NCI-H69 (cell line): ENCODE data around the gene RHBDF2.
A peak's percentile ranks its signal among the peaks of the same experiment; 100 is the strongest.
"Not testable (repeated sequence)": the region's sequence is repeated elsewhere in the genome, so short reads cannot be mapped to it uniquely, and the experiment has no call there.

Experiments used
- DNase-seq: peaks from one replicate; lab custom pipeline; 2025; lab: John Stamatoyannopoulos, UW

The RHBDF2 gene

DNA sequence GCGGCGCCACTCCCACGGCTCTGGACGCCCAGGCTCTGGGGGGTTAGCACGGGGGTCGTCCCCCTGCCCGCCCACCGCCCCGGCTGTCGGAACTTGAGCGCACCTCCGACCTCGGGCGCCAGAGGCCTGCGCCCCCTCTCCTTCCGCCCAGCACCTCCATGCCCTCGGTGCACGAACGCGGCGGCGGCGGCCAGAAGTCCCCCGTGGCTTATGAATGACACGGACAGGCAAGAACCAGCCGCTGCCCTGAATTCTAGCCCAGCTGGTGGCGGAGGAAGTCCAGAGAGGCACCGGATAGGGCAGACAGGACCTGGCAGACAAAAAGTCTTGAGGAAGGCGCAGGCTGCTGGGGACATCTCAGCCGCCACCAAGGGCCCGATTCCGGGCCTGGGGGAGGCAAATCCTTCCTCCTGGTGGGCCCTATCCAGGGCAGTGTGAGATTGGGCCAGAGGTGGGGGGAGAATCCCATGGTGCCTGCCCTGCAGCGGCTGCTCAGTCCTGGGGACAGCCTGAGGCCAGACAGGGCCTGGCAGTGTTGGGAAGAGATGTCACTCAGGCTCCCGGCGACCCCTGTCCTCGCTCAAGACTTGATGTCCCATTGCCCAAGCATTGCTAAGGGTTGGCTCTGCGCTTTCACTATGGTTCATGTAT is 37.2 kb upstream of the RHBDF2 start:
- DNase-seq, result no peak

DNA sequence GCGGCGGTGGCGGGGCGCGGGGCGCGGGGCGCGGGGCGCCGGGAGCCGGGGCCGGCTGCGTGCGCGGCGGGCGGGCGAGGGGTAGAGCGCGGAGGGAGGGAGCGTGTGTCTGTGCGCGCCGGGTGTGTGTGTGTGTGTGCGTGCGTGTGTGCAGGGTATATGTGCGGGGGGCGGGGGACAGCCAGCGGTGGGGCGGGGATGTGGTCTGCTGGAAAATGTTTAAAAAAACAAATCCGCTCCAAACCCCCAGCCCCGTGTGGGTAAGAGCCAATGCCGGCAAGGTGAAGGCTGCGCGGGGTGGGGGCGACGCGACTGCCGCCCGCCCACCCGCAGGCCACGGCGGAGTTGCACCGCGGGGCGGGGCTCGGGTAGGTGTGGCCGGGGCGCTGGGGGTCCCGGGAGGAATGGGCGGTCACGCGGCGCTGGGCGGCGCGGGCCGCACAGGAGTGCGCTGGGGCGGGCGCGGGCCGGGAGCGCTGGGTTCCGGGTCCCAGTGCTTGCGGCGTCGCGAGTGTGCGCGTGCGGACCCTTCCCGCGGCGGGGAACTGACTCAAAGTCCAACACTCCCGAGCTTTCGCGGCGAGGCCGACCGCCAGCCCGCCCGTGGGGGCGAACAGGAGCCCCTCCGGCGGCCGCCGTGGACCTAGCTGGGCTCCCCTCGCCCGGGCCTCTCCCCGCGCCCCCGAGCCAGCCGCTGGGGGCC is 36.5 kb upstream of the RHBDF2 start, which contains the start of gene CYGB:
Gene CYGB, minus strand, starts transcription at position 132 of the 703 bp plus-strand sequence. CDS start 167 bp downstream, outside the sequence.
- DNase-seq, result peak; percentile 64

DNA sequence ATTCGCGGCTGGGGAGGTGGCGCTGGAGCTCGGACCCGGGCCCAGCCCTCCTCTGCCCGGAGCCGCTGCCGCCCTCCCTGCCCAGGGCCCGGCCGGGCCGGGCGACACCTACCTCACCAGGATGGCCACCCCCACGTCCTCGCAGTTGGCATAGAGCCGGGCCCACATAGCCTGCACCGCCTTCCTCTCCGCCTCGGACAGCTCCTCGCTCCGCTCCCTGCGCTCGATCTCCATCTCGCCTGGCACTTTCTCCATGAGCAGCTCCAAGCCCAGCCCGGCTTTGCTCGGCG is 36.0 kb upstream of the RHBDF2 start:
- no peak for DNase-seq

DNA sequence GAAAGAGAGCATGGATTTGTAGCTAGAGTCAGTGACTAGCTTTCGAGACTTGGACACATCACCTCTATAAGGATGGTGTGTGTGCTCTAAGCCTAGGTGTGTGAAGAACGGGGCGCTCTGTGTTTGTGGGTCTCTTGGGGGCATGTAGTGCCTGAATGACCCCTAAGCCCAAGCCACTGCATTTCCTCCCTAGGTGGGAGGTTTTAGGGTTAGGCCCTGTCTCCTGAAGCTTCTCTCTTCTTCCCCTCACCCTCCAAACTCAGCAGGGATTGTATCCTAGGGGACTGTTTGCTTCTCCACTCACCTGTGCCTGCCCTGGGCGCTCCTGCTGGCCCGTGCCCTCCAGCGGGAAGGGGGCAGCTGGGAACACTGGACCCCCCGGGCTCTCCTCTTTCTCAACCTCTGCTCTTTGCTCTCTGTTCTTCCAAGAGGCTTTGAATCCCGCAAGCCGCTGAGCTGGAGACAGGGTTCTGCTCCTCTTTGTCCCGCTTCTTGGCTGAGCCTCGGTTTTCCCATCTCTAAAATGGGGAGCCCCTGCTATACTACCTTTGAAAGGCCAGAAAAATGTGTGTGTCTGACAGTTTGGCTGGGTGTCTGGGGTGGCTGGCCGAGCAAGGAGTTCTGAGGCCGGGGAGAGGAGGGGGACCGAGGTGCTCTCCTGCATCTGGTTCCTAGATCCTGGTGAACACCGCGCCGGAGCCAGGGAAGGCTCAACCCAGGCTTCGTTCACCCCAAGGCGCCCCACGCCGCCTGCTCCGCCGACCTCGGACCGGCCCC is 35.5 kb upstream of the RHBDF2 start:
- DNase-seq, result no peak

DNA sequence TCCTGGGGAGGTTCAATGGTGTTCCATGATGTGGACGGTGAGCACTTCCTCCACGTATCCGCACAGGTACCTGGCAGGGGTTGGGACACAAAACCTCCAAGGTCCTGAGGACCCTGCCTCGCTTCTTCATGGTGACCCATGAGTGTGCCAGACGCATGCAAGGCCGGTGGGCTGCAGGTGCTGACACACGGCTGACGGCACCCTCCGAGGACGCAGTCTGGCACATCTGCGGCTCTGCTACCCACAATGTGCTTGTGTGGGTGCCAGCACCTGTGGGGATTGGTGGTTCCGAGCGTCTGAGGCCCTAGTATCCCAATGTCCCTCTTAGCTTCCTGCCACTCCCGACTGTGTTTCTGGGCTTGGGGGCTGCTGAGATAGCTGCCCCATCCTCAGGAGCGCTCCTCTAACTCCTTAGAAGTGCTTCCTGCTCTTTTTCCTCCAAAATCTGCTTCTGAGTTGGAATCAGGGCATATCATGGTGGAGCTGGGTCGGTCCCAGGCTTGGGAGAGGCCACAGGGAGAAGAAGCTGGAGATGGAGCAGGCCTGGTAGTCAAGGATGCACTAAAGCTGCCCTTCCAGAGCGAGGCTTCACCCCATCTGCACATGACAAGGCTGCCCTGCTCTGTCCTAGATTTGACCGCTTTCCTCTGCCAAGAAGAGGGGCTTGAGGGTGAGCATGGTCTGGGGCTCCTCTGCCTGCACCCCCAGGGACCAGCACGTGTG is 34.7 kb upstream of the RHBDF2 start:
- DNase-seq, result no peak

DNA sequence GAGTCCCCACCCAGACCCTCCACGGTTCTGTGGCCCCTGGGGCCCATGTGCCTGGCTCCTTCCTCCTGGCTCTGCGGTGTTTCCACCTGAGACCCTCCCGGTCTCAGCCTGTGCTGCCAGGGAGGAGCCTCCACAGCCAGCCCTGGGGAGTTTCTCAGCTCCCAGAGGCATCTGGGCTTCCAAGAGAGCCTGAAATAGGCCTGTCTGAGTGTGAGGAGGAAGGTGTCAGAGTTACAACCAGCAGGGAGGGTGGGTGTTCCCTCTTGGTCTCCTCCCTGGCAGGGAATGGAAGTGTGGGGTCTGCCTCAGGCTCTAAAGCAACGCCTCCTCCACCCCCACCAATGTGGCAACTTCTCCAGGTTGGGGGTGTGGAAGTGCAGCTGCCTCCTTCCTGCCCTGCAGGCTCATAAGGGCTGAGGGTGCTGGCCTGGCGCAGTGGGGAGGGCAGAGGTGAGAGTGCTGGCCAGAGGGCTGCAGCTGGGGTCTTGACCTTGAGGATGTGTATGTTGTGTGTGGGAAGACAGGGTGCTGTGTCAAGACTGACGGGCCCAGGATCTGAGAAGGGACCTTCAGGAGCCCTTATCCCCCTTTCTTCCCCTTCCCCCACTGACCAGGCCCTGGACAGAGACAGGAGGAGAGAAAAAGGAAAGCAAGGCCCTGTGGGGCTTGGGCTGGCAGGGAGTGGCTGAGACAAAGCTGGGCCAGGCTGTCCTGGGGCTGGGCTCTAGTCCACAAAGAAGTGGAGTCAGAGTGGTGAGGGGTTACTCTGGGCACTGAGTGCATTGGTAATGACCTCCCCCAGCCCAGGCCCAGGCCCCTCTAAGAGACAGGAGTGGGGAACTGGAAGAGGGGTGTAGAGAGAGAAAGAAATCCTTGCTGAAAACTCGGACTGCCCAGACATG is 33.9 kb upstream of the RHBDF2 start:
- DNase-seq, result no peak

DNA sequence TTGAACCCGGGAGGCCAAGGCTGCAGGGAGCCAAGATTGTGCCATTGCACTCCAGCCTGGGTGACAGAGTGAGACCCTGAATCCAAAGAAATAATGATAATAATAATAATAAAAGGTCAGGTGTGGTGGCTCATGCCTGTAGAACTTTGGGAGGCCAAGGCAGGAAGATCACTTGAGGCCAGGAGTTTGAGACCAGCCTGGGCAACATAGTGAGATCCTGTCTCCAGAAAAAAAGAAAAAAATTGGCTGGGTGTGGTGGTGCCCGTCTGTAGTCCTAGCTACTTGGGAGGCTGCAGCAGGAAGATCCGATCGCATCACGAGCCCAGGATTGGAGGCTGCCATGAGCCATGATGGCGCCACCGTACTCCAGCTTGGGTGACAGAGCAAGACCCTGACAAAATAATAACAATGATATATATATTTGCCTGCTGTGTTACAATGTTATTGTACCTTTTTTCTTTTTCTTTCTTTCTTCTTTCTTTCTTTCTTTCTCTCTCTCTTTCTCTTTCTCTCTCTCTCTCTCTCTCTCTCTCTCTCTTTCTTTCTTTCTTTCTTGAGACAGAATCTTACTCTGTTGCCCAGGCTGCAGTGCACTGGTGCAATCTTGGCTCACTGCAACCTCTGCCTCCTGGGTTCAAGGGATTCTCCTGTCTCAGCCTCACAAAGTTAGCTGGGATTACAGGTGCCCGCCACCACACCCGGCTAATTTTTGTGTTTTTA is 32.6 kb upstream of the RHBDF2 start:
- DNase-seq, result not testable (repeated sequence)

DNA sequence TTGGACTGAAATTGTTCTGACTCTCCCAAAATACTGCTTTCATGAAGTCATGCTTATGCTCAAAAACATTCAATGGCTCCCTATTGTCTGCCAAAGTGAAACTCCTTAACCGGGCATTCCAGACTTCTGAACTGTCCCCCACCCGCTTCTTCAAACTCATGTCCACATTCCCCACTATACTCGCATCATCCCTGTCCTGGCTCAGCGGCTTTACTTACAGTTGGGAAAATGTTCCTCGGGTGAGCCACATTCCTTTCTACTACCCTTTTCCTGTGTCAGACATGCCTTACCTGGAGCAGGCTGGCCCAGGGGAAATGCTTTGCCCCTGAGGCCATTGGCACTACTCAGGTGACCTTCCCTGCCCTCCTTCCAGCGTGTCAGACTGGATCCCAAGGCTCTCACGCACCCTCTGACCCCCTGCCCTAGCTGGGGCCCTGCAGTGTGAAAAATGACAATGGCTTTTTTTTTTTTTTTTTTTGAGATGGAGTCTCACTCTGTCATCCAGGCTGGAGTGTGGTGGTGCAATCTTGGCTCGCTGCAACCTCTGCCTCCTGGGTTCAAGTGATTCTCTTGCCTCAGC is 30.9 kb upstream of the RHBDF2 start:
- DNase-seq, result no peak

DNA sequence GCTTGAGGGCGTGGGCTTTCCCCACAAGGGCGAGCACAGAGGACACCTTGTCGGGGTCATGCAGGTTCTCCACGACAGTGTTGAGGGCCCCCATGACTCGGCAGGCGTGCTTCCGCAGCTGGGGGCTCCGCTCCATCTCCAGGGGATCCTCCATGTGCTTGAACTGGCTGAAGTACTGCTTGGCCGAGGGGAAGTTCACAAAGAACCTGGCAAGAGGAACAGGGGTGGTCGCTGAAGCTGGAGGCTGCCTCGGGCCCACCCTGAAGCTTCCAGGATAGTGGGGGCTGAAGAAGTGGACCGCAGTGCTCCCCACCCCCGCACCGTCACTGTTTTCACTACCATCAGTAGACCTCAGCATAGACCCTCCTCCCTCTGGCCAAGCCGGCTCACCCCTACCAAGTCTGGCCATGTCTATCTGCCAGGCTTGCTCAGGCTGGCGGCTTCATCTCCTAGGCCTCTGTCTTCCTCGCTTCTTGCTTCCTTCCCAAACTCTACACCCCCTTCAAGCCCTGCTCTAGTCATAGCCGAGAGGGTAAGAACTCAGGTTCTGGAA is 30.3 kb upstream of the RHBDF2 start:
- DNase-seq, result no peak

DNA sequence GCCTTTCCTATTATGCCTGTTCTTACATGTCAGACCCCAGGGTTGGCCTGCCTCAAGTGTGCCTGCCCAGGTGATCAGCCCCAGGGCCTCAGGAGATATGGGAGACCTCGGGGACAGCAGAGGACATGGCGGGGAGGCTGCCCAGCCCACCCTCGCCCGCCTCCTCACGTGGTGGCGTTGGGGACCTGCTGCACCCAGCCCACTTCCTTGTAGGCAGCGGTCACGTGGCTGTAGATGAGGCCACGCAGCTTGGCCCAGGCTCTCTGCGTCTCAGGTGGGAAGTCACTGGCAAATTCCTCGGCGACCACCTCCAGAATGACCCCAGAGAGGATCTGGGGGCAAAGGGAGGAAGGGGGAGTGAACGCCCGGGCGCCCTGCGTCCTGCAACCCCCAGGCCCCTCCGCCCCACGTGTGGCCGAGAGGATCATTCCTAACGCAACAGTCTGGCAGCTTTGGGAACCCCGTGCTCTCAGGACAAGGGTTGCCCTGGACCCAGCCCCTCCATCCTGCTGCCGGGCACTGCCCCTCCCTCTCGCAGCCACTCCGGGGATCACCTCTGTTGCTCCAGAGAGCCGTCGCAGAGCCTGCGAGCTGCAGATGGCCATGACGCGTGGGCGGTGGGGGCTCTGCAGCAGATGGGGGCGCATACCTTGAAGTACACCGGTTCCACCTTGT is 29.7 kb upstream of the RHBDF2 start:
- DNase-seq, result no peak

DNA sequence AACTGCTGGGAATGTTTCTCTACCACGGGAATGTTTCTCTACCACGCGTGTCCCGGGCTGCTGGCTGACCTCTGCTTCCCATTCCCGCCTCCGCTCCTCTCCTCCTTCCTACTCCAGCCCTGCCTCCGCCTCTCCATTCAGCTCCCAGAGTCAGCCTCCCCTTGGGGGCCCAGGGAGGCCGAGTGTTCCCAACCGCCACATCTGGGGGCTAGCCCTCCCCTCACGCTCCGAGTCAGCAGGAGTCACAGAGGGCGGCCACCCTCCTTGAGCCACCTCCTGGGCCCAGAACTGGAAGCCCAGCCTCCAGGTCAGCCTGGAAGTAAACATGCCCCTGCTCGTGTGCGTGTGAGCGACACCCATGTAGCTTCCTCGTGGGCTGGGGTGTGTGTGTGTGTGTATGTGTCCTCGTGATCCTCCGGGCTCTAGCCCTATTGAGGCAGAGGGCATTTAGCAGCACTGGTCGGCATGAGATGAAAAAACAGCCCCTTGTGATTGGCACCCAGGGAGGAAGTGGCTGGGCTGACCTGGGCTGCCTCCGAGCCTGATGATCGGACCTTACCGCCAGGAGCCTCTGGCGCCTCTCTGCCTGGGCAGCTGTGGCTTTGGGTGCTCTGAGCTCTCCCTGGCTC is 29.0 kb upstream of the RHBDF2 start:
- DNase-seq, result no peak

DNA sequence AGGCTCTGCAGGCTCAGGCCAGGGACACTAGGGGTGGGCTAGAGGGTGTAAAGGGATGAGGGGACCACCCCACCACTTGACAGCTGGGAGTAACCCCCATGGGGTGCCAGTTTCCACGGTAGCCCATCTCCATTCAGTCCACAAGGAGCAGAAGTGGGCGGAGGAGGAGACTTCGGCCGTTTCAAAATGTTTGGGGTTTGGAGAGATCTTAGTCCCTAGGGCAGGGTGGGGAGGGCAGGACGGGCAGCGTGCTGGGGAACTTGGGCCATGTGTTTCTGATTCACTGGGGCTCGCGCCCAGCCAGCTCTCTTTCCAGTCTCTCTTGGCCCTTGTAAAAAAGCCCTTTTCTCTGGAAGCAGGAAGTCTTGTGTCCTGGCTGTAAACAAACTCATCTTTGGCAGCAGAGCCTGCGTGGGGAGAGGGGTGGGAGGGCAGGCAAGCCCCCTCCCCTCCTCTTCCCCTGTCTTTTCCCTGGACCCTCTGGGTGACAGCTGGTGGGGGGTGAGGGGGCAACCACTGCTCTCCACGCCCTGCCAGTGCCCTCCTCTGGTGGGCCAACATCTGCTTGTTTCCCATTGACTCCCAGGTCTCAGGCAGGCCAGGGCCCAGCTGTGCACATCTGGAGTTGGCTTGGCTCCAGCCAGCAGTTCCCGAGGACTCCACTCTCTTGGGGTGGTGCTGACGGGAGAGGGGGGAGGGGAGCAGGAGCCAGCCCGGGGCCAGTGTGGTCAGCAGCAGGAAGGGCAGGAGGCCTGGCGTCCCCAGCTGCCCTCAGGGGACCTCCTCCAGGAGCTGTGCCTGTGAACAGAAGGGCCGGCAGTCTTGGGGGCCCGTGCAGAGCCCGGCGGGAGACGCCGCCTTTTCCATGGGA is 28.2 kb upstream of the RHBDF2 start:
- peak; percentile 46 for DNase-seq

DNA sequence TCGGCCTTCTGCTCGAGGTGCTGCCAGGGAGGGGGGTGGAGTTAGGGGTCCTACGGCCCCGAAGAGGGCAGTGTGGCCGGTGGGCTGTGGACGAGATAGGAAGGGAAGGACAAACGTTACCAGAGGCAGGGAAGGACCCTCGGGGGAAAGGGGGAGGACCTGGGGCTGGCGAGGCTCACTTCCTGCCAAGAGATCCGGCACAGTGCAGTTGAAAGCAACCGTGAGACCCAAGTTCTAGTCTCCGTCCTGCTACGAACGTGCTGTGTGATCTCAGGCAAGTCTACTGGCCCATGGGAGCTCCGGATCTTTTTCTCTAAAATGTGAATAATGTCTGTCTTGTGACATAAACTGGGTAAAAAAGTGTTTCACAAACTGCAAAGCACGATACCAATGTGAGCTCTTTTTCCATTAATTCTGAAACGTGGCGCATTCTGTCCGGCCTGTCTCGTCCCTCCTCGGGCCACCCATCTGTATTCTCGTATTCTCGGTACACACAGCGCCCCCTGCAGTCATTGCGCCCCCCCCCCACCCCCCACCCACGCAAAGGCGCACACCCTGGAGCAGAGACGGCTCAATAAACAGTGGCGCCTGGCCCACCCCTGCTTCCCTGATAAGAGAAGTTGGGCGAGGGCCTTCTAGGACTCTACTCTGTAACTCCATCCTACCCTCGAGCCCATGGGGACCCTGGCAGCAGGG is 27.5 kb upstream of the RHBDF2 start:
- DNase-seq, result no peak

DNA sequence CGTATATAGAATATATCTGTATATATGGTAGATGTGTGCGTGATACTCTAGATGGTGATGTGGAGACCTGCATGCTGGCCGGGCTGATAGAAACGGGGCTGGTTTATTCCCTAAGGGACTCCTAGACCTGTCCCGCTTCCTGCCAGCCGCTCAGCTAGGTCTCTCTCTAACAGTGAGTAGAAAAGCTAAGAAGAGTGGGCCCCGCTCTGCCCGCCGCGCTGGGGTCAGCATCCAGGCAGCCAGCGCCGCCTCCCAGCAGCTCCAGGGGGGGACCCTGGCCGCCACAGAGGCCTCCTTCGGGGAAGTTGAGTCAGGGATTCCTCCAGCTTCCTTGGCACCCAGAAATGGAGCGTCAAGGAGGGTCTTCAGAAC is 26.9 kb upstream of the RHBDF2 start:
- no peak for DNase-seq

DNA sequence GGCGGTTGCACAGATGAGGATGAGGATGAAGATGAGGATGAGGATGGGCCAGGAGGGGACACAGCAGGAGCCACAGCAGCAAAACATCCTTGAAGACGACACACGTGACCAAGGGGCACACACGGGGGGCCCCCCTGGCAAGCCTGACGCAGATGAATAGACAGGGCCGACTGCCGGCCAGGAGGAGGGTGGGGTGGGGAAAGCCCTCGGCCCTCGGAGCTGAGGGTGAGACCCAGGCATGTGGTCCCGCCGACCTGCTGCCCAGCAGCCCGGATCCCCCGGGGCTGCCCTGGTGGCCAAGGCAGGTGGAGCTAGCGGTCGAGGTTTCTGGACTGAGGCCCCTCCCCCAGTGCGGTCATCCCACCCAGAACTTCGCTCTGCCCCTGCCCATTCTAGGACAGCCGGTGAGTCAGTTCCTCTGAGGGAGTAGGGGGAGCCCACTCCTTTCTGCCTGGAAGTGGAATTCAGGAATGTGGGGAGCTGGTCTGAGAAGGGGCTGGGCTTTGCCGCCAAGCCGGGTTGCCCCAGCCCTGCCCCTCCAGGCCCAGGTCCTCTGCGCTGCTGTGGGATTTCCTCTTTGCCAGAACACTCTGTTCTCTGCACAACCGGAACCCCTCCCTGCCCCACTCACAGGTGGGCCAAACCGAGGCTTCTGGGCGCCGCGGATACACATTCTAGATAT is 26.3 kb upstream of the RHBDF2 start:
- DNase-seq, result no peak

DNA sequence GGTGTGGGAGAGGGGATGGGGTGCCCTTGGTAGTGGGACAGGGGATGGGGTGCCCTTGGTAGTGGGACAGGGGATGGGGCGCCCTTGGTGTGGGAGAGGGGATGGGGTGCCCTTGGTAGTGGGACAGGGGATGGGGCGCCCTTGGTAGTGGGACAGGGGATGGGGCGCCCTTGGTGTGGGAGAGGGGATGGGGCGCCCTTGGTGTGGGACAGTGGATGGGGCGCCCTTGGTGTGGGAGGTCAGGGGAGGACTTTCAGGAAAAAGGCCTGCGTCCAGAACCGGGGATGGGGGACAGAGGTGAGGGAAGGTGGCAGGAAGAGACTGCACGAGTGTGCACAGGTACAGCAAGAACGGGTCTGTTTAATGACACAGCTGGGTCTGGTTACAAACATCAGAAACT is 25.8 kb upstream of the RHBDF2 start:
- DNase-seq, result not testable (repeated sequence)

DNA sequence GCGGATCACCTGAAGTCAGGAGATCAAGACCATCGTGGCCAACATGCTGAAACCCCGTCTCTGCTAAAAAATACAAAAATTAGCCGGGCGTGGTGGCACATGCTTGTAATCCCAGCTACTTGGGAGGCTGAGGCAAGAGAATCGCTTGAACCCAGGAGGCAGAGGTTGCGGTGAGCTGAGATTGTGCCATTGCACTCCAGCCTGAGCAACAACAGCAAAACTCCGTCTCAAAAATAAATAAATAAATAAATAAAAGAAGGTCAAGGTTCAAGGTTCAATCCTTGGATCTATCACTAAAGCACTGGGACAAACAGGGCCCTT is 24.2 kb upstream of the RHBDF2 start:
- DNase-seq, result not testable (repeated sequence)
